Suprapubic skin (tissue), 4 donors: ENCODE results near the gene TEX36. TPM values are rescaled to one million over a fixed set of nuclear protein-coding genes. Genes with fewer than 3 reads are reported as not detected.
"Not testable (repeated sequence)": the region's sequence is repeated elsewhere in the genome, so short reads cannot be mapped to it uniquely, and the experiment has no call there.

Experiments
- DNase-seq, 2 donors: peaks; one replicate each; pipeline ENCODE4 v3.0.0-alpha.2; 2019; ENCODE audit warnings: low spot score in 2 of 2
- H3K27ac ChIP-seq: fragments of 200-600 bp; sonication (generic); one replicate; pipeline ENCODE4 v1.5.1; 2019
- H3K27me3 ChIP-seq: fragments of 200-600 bp; sonication (generic); one replicate; pipeline ENCODE4 v1.5.1; 2019
- H3K36me3 ChIP-seq: fragments of 200-600 bp; sonication (generic); one replicate; pipeline ENCODE4 v1.5.1; 2019
- H3K4me1 ChIP-seq: fragments of 200-600 bp; sonication (generic); one replicate; pipeline ENCODE4 v1.5.1; 2019
- H3K4me3 ChIP-seq: fragments of 200-600 bp; sonication (generic); one replicate; pipeline ENCODE4 v1.5.1; 2019; ENCODE audit warnings: mild to moderate bottlenecking
- H3K9me3 ChIP-seq: fragments of 200-600 bp; sonication (generic); one replicate; pipeline ENCODE4 v1.5.1; 2019
- CTCF ChIP-seq, 2 donors: fragments of 200-600 bp in 1 of 2; fragments of 450-650 bp in 1 of 2; sonication (generic) in 1 of 2; IDR thresholded peaks; one replicate each; pipeline ENCODE4 v1.5.1; 2016 to 2019; ENCODE audit warnings: antibody characterized with exemption in 2 of 2, mild to moderate bottlenecking in 1 of 2, moderate library complexity in 1 of 2
- EP300 ChIP-seq: sonication (generic); formaldehyde crosslinking; IDR thresholded peaks from one replicate; pipeline ENCODE4 v1.6.1; 2017; ENCODE audit warnings: antibody characterized with exemption
- POLR2A ChIP-seq, 2 donors: fragments of 450-650 bp; IDR thresholded peaks; one replicate each; pipeline ENCODE4 v1.6.1; 2017; ENCODE audit warnings: antibody characterized with exemption in 2 of 2, mild to moderate bottlenecking in 2 of 2, moderate library complexity in 2 of 2
- POLR2AphosphoS5 ChIP-seq, 3 donors: sonication (generic); formaldehyde crosslinking; IDR thresholded peaks; one replicate each; pipeline ENCODE4 v1.6.1; 2017; ENCODE audit warnings: antibody characterized with exemption in 3 of 3
- WGBS: methylation state at CpG from one replicate; pipeline ENCODE4 v1.1.5; 2018; 5-methylcytosine and 5-hydroxymethylcytosine counted together
- total RNA-seq, 4 donors: library from RNA; depleted of rRNA; stranded (reverse); fragments of >200 nt; gene quantifications; one replicate each; pipeline ENCODE4 v1.1.0, GENCODE V29; 2016

Gene TEX36
- total RNA-seq, 4 donors from 2014 or later: not detected

- DNase-seq: no peak
- 1% methylated on average over 15 of the region's 15 CpGs for WGBS
- Histone ChIP-seq H3K4me1 (peaks cover 19% of the 10 kb centered on the region), H3K27me3 (no peaks in the 10 kb centered on the region), H3K36me3 (peaks cover 26% of the 10 kb centered on the region), H3K9me3 (no peaks in the 10 kb centered on the region), H3K4me3 (peak overlapping the region; percentile 98), H3K27ac (peak overlapping the region; percentile 94)
- TF ChIP-seq POLR2A (IDR thresholded peaks at IDR 0.05): no peak
- TF ChIP-seq CTCF (IDR thresholded peaks at IDR 0.05): no peak
- no peak for TF ChIP-seq EP300
- TF ChIP-seq POLR2AphosphoS5 (IDR thresholded peaks at IDR 0.05): no peak
Observed at GRCh38 chr10:125720002-125720382, 37.0 kb upstream of the TEX36 start.

- Histone ChIP-seq H3K9me3 (no peaks in the 10 kb centered on the region), H3K36me3 (peaks cover 20% of the 10 kb centered on the region), H3K27ac (peak within 1 kb of the TSS; percentile 94), H3K27me3 (no peaks in the 10 kb centered on the region), H3K4me3 (peak within 1 kb of the TSS; percentile 98), H3K4me1 (peaks cover 19% of the 10 kb centered on the region)
- WGBS: under 1% methylated on average over 25 of the region's 72 CpGs
- TF ChIP-seq EP300 (no peak), POLR2A (IDR thresholded peaks at IDR 0.05) (peak; percentile 64 to 83), CTCF (IDR thresholded peaks at IDR 0.05) (no peak), POLR2AphosphoS5 (IDR thresholded peaks at IDR 0.05) (peak in 2 of 3 donors; percentile 71 to 79)
- DNase-seq: peak; percentile 99
Observed at GRCh38 chr10:125719173-125720001, 36.4 kb upstream of the TEX36 start, which contains the start of gene EDRF1. Gene EDRF1 (plus strand): TSS chr10:125719709. CDS start chr10:125719808, 99 bp downstream.

DNA sequence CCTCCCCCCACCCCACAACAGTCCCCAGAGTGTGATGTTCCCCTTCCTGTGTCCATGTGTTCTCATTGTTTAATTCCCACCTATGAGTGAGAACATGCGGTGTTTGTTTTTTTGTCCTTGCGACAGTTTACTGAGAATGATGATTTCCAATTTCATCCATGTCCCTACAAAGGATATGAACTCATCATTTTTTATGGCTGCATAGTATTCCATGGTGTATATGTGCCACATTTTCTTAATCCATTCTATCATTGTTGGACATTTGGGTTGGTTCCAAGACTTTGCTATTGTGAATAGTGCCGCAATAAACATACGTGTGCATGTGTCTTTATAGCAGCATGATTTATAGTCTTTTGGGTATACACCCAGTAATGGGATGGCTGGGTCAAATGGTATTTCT lies 31.8 kb upstream of the TEX36 start:
- not testable (repeated sequence) for H3K27me3 ChIP-seq, H3K27ac ChIP-seq, H3K36me3 ChIP-seq, H3K9me3 ChIP-seq, H3K4me1 ChIP-seq, DNase-seq, H3K4me3 ChIP-seq
- WGBS: 99% methylated on average over 4 of the region's 4 CpGs

GRCh38 chr10:125711110-125711750 lies 28.3 kb upstream of the TEX36 start:
- no peak overlapping the region for H3K27ac ChIP-seq
- TF ChIP-seq EP300 (no peak), POLR2A (IDR thresholded peaks at IDR 0.05) (no peak), CTCF (IDR thresholded peaks at IDR 0.05) (no peak), POLR2AphosphoS5 (IDR thresholded peaks at IDR 0.05) (no peak)
- no peak overlapping the region for H3K4me3 ChIP-seq
- no peaks in the 10 kb centered on the region for H3K27me3 ChIP-seq
- DNase-seq: no peak
- no peaks in the 10 kb centered on the region for H3K9me3 ChIP-seq
- peaks cover 5% of the 10 kb centered on the region for H3K36me3 ChIP-seq
- H3K4me1 ChIP-seq: no peaks in the 10 kb centered on the region
- 87% methylated on average over 3 of the region's 3 CpGs for WGBS

- Histone ChIP-seq H3K36me3 (peaks cover 5% of the 10 kb centered on the region), H3K27ac (no peak overlapping the region), H3K9me3 (no peaks in the 10 kb centered on the region), H3K4me3 (no peak overlapping the region), H3K27me3 (no peaks in the 10 kb centered on the region), H3K4me1 (no peaks in the 10 kb centered on the region)
- TF ChIP-seq POLR2A (IDR thresholded peaks at IDR 0.05) (no peak), POLR2AphosphoS5 (IDR thresholded peaks at IDR 0.05) (no peak), CTCF (IDR thresholded peaks at IDR 0.05) (no peak), EP300 (no peak)
- 60% methylated on average over 12 of the region's 12 CpGs for WGBS
- DNase-seq: no peak
Observed at GRCh38 chr10:125709553-125710474, 26.9 kb upstream of the TEX36 start.
